ENCODE data around the gene DAGLB.
"Not testable (repeated sequence)": the region's sequence is repeated elsewhere in the genome, so short reads cannot be mapped to it uniquely, and the experiment has no call there.

Gene DAGLB

GRCh38 chr7:6399351-6399750 lies 48.4 kb downstream of the DAGLB start:
- TF ChIP-seq CTCF (IDR thresholded peaks at IDR 0.05; ENCODE audit: control insufficient read depth, extremely low read depth, insufficient read depth): no peak
- DNase-seq (ENCODE audit: low read depth): no peak
- no peak overlapping the region for H3K4me3 ChIP-seq (ENCODE audit: low read depth, low read length)

GRCh38 chr7:6398943-6399342 lies 48.8 kb downstream of the DAGLB start:
- no peak overlapping the region for H3K4me3 ChIP-seq (ENCODE audit: low read depth, low read length)
- TF ChIP-seq CTCF (IDR thresholded peaks at IDR 0.05; ENCODE audit: control insufficient read depth, extremely low read depth, insufficient read depth): no peak
- DNase-seq (ENCODE audit: low read depth): no peak

- H3K4me3 ChIP-seq (ENCODE audit: low read depth, low read length); DNase-seq (ENCODE audit: low read depth): not testable (repeated sequence)
Measured at GRCh38 chr7:6397759-6398495, 49.8 kb downstream of the DAGLB start.

- no peak for DNase-seq (ENCODE audit: low read depth)
- H3K4me3 ChIP-seq (ENCODE audit: low read depth, low read length): no peak overlapping the region
- no peak for TF ChIP-seq CTCF (IDR thresholded peaks at IDR 0.05; ENCODE audit: control insufficient read depth, extremely low read depth, insufficient read depth)
Measured at GRCh38 chr7:6395898-6396595, 51.7 kb downstream of the DAGLB start.

GRCh38 chr7:6394114-6394513 lies 53.6 kb downstream of the DAGLB start:
- no peak for TF ChIP-seq CTCF (IDR thresholded peaks at IDR 0.05; ENCODE audit: control insufficient read depth, extremely low read depth, insufficient read depth)
- no peak for DNase-seq (ENCODE audit: low read depth)
- H3K4me3 ChIP-seq (ENCODE audit: low read depth, low read length): no peak overlapping the region

GRCh38 chr7:6393667-6394056 lies 54.1 kb downstream of the DAGLB start:
- H3K4me3 ChIP-seq (ENCODE audit: low read depth, low read length): no peak overlapping the region
- no peak for DNase-seq (ENCODE audit: low read depth)

More at GRCh38 chr7:6393667-6394056, 54.1 kb downstream of the DAGLB start:
- TF ChIP-seq CTCF (IDR thresholded peaks at IDR 0.05; ENCODE audit: control insufficient read depth, extremely low read depth, insufficient read depth): no peak

All from LNCaP clone FGC (cell line).